ENCODE measurements around the gene AKIRIN2.

AKIRIN2 gene
- total RNA-seq: 29.7 to 34.4 reads per million in 2 donors

DNA sequence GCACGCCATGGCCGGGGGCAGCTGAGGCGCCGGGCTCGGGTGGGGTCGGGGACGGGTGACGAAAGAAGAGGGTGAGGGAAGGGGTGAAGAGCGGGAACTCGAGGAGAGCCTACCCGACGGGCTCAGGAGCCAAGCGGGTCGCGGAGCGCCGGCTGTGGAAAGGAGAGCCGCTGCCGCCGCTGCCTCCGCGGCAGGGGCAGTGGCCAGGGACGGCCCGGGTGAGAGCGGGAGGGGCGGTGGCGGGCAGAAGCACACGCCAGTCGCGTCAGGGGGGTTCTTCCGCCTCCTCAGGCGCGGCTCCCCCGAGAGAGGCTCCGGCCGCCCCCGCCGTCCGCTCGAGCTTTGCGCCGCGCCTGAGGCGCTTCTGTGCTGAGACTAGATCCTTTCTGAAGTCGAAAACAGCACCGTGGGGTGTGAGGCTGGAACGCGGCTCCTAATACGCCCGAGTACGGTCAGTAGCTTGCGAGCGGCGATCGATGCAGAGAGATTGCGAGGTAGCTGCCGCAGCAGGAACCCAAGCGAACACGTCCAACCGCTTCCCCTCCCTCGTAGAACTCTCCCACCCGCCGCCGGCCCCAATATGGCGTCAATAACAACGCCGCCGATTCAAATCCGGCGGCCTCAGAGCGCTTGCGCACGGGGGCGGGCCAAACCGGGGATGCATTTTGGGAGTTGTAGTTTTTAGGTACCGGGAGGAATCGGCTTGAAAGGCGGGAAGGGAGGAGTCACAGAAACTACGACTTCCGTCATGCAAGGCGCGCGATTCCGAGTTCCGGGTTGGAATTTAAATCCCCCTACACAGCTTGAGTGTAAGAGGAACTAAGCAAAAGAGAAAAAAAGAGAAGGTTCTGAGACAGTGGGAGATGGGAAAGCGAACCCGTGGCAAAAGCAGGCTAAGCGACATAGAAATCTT lies at the start of gene AKIRIN2:
Gene AKIRIN2 (minus strand): TSS at position 558 of the 913 bp plus-strand sequence. CDS start 549 bp downstream, at position 9.
- DNase-seq: peak; percentile 90

- DNase-seq: no peak
Measured at GRCh38 chr6:87747646-87748045, 45.6 kb upstream of the AKIRIN2 start.

DNA sequence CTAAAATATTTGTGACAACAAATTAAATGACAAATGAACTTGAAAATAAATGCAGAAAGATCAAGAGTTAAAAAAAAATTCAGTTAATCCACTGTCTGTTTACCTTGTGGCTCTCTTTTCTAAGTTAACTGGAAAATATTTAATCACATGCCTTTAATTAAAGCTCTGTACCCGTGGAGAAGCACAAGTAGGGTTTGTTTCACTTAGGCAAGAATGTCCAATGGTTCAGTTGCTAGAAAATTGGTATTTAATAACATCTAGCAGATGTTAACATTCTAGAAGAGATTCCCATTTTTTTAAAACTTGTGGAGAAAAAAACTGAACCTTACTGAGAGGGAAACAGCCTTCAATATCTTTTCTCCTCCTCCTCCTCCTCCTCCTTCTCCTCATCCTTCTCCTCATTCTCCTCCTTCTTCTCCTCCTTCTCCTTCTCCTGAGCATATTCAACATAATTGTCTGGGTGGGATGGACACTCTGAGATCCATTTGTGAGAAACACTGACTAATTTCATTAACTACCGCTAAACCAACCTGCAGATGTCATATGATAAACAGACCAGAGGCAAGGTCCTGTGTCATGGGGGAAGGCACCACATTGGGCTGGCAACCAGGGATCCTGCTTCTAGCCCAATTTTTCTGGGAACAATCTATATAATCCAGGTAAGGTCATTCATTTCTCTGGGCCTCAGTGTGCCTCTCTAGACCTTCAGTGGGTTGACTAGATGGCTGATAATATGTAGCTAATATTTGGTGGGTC lies 44.1 kb upstream of the AKIRIN2 start:
- DNase-seq: no peak

DNA sequence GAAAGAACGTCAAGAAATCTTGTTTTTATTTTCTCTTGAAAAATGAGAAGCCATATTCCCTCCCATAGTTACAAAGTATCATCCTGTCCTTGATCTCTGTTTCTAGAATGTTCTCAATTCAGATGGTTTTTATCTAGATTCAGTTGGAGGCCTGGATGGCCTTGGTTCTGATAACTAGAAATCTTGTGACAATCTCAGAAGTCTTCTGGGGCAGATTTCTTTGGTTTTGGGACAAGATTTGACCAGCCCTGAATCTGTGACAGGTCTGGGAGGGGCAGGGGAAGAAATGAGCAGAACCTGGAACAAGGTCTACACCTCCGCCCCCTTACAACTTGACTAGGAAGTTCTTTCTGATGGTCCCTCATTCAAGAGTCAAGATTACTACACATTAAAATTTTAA lies 41.4 kb upstream of the AKIRIN2 start:
- DNase-seq: no peak

DNA sequence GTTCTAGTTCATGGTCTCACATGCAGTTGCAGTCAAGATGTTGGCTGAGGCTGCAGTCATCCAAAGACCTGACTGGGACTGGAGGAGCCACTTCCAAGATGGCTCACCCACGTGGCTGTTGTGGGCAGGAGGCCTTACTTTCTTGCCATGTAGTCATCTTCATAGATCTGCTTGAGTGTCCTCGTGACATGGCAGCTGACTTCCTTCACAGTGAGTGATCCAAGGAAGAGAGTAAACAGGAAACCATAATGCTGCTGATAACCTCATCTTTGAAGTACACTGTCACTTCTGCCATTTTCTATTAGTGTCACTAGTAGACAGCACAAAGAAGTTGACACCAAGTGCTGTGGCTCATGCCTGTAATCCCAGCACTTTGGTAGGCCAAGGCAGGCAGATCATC lies 40.1 kb upstream of the AKIRIN2 start:
- DNase-seq: no peak

- DNase-seq: no peak
Measured at GRCh38 chr6:87741001-87741650, 39.1 kb upstream of the AKIRIN2 start.

DNA sequence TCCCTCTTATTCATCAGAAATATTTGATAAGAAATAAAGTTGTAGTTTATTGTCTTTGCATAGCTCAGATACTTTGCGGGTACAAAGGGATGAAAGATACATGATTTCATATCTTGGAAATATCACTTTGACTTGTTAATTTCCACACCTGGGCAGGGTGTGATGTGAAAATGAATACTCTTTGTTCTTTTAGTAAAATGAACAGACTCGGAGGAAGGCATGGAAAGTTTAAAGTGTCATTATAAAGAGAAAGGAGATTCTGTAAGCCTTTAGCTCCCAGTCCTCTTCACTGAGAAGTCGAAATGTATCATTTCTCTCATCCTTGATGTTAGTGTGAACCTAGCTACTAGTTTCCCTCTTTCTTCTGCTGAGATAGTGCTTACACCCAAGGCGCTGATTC lies 36.7 kb upstream of the AKIRIN2 start:
- no peak for DNase-seq

DNA sequence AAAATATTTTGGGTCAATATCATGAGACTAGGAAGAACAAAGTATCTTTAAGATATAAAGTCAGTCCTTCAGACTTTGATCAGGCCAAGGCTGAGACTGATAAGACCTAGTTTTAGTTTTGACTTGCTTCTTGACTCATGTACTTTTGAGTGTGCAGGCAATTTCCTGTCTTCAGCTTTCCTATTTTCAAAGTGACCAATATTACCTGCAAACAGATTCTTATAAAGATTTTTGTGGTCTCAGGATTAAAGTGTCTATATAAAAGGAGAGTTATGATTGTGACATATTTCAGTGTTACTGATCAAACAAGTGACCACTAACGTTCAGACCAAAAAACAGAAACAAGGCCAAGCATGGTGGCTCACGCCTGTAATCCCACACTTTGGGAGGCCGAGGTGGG lies 36.0 kb upstream of the AKIRIN2 start:
- DNase-seq: no peak

DNA sequence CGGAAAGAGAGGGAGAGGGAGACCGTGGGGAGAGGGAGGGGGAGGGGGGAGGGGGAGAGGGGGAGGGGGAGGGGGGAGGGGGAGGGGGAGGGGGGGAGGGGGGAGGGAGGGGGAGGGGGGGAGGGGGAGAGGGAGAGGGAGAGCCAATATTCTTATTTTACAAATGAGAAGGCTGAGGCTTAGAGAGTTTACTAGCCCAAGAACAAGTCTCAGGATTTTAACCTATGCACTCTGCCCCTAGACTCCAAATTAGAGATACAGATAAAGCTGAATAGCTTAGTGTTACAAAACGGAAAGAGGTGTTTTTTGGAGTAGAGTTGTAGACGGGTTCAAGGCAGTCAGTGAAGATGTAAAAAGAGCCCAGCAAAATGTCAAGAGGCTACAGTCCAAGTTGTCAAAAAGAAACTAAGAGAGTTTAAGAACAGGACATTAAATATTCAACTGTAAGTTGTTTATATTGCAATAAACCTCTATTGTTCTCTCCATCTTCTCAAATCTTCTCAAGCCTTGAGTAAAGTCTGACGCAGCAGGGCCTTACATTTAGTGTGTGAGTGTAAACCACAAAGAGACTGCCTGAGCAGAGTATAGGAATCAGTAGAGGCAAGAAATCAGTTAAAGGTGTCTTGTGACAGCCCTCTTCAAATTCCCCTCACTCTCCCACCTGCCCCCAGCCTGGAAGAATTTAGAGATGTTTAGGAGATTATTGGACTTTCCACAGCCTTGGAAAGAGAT lies 34.9 kb upstream of the AKIRIN2 start:
- DNase-seq: no peak

DNA sequence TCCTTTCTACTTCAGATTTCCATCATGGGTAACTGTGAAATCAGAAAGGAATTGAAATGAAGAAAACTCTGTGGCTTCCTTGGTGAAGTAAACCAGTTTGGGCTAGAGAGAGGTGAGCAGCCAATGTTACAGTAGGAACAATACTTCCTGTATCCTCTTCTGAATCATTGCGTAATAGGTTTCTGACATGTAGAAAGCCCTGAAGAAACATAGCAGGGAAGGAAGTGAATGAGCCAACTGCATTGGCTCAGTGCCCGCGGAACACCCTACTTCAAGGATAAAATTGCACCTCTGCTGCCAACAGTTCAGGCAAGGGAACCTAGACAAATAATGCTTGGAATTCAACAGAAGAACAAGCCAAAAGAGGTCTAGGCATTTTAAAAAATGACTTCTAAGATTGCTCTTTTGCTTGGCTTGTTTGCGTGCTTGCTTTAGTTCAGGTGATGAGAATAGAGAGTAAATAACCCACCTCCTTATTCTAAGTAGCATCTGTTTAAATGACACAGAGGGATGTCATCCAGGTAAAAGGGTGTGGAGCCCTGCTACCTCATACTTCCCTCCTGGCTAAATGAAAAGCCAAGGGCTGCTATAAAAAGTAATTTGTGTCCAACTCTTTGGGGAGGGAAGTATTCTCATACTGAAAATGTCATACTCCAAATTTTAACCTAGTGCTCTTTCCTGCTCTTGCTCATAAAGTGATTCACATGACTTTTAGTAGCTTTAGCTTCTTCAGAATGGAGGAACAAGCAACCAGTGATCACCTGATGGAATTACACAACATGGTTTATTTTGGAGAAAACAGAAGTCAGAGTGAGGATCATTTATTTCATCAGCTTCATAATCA lies 30.0 kb upstream of the AKIRIN2 start:
- DNase-seq: no peak

DNA sequence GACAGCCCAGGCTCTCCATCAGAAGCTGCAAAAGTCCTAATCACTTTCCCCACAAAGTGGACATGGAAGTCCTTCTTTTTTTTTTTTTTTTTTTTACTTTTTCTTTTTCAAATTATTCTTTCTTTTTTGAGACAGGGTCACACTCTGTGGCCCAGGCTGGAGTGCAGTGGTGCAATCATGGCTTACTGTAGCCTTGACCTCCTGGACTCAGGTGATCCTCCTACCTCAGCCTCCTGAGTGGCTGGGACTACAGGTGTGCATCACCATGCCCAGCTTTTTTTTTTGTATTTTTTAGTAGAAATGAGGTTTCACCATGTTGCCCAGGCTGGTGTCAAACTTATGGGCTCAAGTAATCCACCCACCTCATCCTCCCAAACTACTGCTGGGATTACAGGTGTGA lies 29.0 kb upstream of the AKIRIN2 start:
- no peak for DNase-seq

GRCh38 chr6:87729965-87730719 lies 28.1 kb upstream of the AKIRIN2 start:
- DNase-seq: no peak

- DNase-seq: no peak
Measured at GRCh38 chr6:87728706-87729105, 26.7 kb upstream of the AKIRIN2 start.

DNA sequence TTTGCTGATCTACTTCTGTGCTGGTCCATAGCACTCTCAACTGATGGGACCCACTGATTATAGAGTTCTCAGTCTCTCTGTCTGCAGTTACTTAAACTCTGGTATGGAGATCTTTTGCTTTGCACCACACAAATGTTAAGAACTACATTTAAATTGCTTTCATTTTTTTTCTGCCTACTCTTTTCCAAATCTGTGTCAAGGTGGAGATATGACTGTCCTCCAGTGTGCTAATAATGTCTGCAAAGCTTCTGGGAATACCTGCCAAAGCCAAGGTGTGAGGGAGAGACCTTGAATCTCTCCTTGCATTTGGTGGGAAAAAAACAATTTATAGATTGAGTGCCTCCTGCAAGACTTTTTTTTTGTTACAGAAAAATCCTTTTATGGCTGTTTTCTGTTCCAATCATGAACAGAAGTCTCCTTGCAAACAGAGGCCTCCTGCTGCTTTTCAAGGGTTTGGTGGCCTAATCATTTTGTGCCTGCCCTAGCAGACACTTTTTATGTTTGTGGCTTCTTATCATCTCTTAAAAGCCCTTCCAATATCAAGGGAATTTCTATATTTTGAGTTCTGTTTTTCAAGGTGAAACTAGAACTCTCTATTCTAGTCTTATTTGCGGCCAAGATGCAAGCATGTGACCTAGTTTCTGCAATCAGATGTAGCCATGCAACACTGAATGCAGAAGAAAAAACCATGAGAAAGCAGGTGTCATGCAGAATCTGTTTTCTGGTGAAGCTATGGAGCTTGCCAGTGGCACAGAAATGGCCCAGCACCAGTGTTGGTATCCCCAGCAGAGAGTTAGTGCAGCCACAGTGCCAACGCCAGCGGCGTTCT lies 23.2 kb upstream of the AKIRIN2 start:
- no peak for DNase-seq

GRCh38 chr6:87723170-87724078 lies 21.4 kb upstream of the AKIRIN2 start:
- no peak for DNase-seq

DNA sequence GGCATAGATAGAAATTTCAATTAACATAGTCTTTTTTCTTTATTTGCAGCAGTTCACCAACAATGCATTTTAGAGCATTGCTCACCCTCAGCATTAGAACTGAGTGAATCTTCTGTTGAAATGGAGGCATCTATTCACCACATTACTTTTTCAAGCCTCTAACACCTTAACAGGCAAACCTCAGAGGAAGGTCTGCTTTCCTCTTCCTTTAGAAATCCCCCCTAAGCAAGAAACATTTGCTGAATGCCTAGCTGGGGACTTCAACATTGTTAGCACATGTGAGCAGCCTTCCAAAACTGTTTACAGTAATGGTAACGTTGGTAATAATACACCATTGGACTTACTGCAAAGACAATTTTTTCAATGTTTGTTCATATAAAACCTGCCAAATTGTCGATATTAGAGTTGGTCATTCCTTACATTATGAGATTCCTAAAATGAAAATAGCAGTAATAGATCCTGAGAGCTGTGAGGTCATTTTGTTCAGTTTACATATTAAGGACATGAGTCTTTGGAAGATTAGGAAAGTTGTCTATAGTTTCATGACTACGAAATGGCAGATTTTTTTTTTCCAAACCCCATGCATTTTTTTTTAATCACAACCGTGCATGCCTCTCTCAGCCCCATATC lies 20.6 kb upstream of the AKIRIN2 start:
- no peak for DNase-seq

- no peak for DNase-seq
Measured at GRCh38 chr6:87721311-87721710, 19.3 kb upstream of the AKIRIN2 start.

DNA sequence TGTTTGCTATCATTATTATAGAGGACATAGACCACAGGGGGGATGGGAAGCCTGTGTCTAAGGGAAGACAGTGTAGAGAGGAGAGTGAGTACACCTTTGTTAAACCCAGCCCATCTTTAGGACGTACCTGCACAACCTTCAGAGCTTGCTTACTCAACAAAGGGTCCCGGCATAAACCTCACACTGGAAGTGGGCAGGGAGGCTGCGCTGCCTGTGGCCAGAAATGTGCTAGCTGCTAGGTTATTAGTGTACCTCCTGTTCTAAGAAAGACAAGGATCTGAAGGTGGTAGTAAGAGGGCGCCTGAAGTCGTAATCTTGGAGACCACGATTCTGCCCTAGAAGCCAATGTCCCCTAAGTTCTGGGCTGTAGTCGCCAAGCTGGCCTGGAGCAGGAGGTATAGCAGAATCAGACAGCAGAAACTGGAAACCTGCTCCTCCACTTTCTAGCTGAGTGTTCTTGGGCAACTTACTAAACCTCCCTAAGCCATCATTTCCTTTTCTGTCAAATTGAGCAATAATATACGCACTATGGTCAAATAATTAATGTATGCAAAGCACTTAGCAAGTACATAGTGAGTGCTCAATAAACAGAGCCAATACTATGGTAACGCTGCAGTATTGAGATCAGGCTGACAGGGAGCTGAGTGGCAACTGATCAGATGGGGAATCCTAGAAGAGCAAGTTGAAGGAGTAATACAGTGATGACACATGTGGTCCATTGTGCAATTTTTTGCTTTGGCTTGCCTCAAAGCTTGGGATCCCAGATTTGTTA lies 16.8 kb upstream of the AKIRIN2 start:
- DNase-seq: no peak
